AG09319 (cell line): ENCODE results near the gene ZSCAN4.

ENCODE experiments used
- DNase-seq: peaks from one replicate; pipeline ENCODE4 v3.0.0-alpha.2; 2010; ENCODE audit warnings: low read depth; ENCODE audit errors: extremely low read depth
- CTCF ChIP-seq: IDR thresholded peaks from 2 replicates; pipeline ENCODE4 v1.5.1; 2011; ENCODE audit warnings: low read depth, mild to moderate bottlenecking, inconsistent platforms, low read length, moderate library complexity

Gene ZSCAN4, protein sequence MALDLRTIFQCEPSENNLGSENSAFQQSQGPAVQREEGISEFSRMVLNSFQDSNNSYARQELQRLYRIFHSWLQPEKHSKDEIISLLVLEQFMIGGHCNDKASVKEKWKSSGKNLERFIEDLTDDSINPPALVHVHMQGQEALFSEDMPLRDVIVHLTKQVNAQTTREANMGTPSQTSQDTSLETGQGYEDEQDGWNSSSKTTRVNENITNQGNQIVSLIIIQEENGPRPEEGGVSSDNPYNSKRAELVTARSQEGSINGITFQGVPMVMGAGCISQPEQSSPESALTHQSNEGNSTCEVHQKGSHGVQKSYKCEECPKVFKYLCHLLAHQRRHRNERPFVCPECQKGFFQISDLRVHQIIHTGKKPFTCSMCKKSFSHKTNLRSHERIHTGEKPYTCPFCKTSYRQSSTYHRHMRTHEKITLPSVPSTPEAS

DNA sequence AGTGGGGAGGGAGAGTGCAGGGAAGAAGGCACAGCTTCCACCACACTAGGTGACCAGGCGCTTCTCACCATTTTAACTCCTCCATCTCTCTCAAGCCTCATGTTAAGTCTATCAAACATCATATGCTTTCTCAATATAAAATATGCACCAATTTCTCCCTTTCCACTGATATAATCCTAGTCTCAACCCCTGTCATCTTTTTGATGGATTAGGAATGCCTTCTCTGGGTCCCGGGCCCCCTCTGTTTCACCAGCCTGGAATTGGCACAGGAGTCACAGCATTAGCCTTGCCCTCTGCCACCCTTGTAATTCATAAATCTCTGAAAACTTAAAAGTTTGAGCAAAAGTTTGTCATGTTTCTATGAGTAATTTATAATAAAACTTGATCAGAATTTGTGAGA lies at the start of gene ZSCAN4:
TSS of gene ZSCAN4 (plus strand) at position 301 of the 400 bp plus-strand sequence. CDS start 7,211 bp downstream, outside the sequence.
- no peak for DNase-seq
- no peak for TF ChIP-seq CTCF

DNA sequence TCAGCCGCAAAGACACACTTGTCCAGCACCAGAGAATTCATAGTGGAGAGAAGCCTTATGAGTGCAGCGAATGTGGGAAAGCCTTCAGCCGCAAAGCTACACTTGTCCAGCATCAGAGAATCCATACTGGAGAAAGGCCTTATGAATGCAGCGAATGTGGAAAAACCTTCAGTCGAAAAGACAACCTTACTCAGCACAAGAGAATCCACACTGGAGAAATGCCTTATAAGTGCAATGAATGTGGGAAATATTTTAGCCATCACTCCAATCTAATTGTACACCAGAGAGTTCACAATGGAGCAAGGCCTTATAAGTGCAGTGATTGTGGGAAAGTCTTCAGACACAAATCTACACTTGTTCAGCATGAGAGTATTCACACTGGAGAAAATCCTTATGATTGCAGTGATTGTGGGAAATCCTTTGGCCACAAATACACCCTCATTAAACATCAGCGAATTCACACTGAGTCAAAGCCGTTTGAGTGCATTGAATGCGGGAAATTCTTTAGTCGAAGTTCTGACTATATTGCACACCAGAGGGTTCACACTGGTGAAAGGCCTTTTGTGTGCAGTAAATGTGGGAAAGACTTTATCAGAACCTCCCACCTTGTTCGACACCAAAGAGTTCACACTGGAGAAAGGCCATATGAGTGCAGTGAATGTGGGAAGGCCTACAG lies 47.9 kb upstream of the ZSCAN4 start:
- TF ChIP-seq CTCF = no peak
- no peak for DNase-seq

- no peak for TF ChIP-seq CTCF
- DNase-seq = no peak
Measured at GRCh38 chr19:57623091-57623490, 45.6 kb upstream of the ZSCAN4 start.

- peak; percentile 73 for DNase-seq
- TF ChIP-seq CTCF = no peak
Measured at GRCh38 chr19:57632987-57633831, 35.5 kb upstream of the ZSCAN4 start, which contains the start of gene ZNF211. ZNF211 (plus strand) TSS chr19:57633168; CDS start chr19:57633347, 179 bp downstream.

GRCh38 chr19:57633832-57634131 lies 35.0 kb upstream of the ZSCAN4 start:
- TF ChIP-seq CTCF = no peak
- DNase-seq = no peak

DNA sequence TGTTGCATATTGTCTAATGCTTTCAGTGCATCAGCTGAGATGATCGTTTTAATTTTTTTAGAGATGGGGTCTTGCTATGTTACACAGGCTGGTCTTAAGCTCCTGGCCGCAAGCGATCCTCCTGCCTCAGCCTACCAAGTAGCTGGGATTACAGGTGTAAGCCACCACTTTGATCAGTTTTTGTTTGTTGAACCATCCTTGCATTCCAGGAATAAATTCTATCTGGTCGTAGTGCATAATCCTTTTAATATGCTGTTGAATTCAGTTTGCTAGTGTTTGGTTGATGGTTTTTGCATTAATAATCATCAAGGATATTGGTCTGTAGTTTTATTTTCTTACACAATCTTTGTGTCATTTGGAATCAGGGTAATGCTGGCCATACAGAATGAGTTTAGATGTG lies 31.4 kb upstream of the ZSCAN4 start:
- DNase-seq = no peak
- no peak for TF ChIP-seq CTCF
